H9 (cell line): ENCODE data around the gene C2orf78. TPM values are rescaled to one million over a fixed set of nuclear protein-coding genes. Genes with fewer than 3 reads are reported as not detected.
"Not testable (repeated sequence)": the region's sequence is repeated elsewhere in the genome, so short reads cannot be mapped to it uniquely, and the experiment has no call there.

Experiments
- DNase-seq: peaks from one replicate; pipeline ENCODE4 v3.0.0-alpha.2; 2017
- H2AFZ ChIP-seq: one replicate; pipeline ENCODE4 v1.6.1; 2013; ENCODE audit warnings: mild to moderate bottlenecking, low read length, control low read depth, moderate library complexity
- H2AK5ac ChIP-seq: 2 replicates; pipeline ENCODE4 v1.6.1; 2013; ENCODE audit warnings: low read length, control low read depth, mixed read lengths; ENCODE audit not compliant: insufficient read length
- H2BK120ac ChIP-seq: one replicate; pipeline ENCODE4 v1.6.1; 2013; ENCODE audit warnings: low read depth, mild to moderate bottlenecking, low read length, control low read depth, inconsistent platforms; ENCODE audit not compliant: poor library complexity, severe bottlenecking
- H2BK12ac ChIP-seq: 2 replicates; pipeline ENCODE4 v1.6.1; 2013; ENCODE audit warnings: low read length, control low read depth, mixed read lengths, low read depth; ENCODE audit not compliant: insufficient read length
- H2BK15ac ChIP-seq: 2 replicates; pipeline ENCODE4 v1.6.1; 2013; ENCODE audit warnings: low read depth, low read length, control low read depth
- H2BK20ac ChIP-seq: one replicate; pipeline ENCODE4 v1.6.1; 2013; ENCODE audit warnings: low read depth, mild to moderate bottlenecking, low read length, control low read depth, inconsistent platforms; ENCODE audit not compliant: poor library complexity, severe bottlenecking
- H2BK5ac ChIP-seq: 2 replicates; pipeline ENCODE4 v1.6.1; 2013; ENCODE audit warnings: low read length, control low read depth, mixed read lengths; ENCODE audit not compliant: insufficient read length
- H3K14ac ChIP-seq: 2 replicates; pipeline ENCODE4 v1.6.1; 2013; ENCODE audit warnings: low read length, control low read depth; ENCODE audit not compliant: insufficient read depth
- H3K18ac ChIP-seq: 2 replicates; pipeline ENCODE4 v1.6.1; 2013; ENCODE audit warnings: low read depth, mild to moderate bottlenecking, mixed read lengths, low read length, control low read depth; ENCODE audit not compliant: insufficient read length
- H3K23ac ChIP-seq: 2 replicates; pipeline ENCODE4 v1.6.1; 2013; ENCODE audit warnings: low read length, control low read depth, mixed read lengths, low read depth; ENCODE audit not compliant: insufficient read length
- H3K23me2 ChIP-seq: 2 replicates; pipeline ENCODE4 v1.6.1; 2013; ENCODE audit warnings: low read depth, mild to moderate bottlenecking, mixed read lengths, low read length, control low read depth; ENCODE audit not compliant: insufficient read length, poor library complexity, severe bottlenecking
- H3K27ac ChIP-seq: 2 replicates; pipeline ENCODE4 v1.5.1; 2013; ENCODE audit warnings: low read length, control low read depth, mixed read lengths, low read depth; ENCODE audit not compliant: insufficient read length
- H3K27me3 ChIP-seq: 2 replicates; pipeline ENCODE4 v1.6.1; 2013; ENCODE audit warnings: low read length, control low read depth, inconsistent platforms; ENCODE audit not compliant: insufficient read depth
- H3K4ac ChIP-seq: 2 replicates; pipeline ENCODE4 v1.6.1; 2013; ENCODE audit warnings: low read depth, mild to moderate bottlenecking, control low read depth, inconsistent platforms, low read length, moderate library complexity
- H3K4me1 ChIP-seq: 2 replicates; pipeline ENCODE4 v1.6.1; 2013; ENCODE audit warnings: low read length, control low read depth, inconsistent platforms; ENCODE audit not compliant: insufficient read depth
- H3K4me2 ChIP-seq: 2 replicates; pipeline ENCODE4 v1.6.1; 2013; ENCODE audit warnings: low read length, control low read depth, mixed read lengths; ENCODE audit not compliant: insufficient read length, insufficient read depth
- H3K56ac ChIP-seq: 2 replicates; pipeline ENCODE4 v1.6.1; 2013; ENCODE audit warnings: low read depth, mild to moderate bottlenecking, mixed read lengths, low read length, control low read depth; ENCODE audit not compliant: insufficient read length
- H3K79me1 ChIP-seq: 2 replicates; pipeline ENCODE4 v1.6.1; 2013; ENCODE audit warnings: low read depth, mild to moderate bottlenecking, moderate library complexity, low read length, control low read depth, inconsistent platforms; ENCODE audit not compliant: insufficient read depth, poor library complexity, severe bottlenecking
- H3K79me2 ChIP-seq: 2 replicates; pipeline ENCODE4 v1.6.1; 2013; ENCODE audit warnings: low read length, control low read depth, inconsistent platforms; ENCODE audit not compliant: insufficient read depth
- H3K9ac ChIP-seq: 2 replicates; pipeline ENCODE4 v1.6.1; 2013; ENCODE audit warnings: low read length, control low read depth, mixed read lengths; ENCODE audit not compliant: insufficient read length; ENCODE audit errors: extremely low read depth
- H3K9me3 ChIP-seq: one replicate; pipeline ENCODE4 v1.6.1; 2013; ENCODE audit warnings: low read depth, low read length, inconsistent platforms; ENCODE audit not compliant: control insufficient read depth
- H3T11ph ChIP-seq: one replicate; pipeline ENCODE4 v1.6.1; 2013; ENCODE audit warnings: mild to moderate bottlenecking, low read length, control low read depth, inconsistent platforms
- H4K20me1 ChIP-seq: one replicate; pipeline ENCODE4 v1.6.1; 2013; ENCODE audit not compliant: control insufficient read depth, insufficient read length, insufficient read depth
- H4K5ac ChIP-seq: 2 replicates; pipeline ENCODE4 v1.6.1; 2013; ENCODE audit warnings: low read depth, mild to moderate bottlenecking, mixed read lengths, low read length, control low read depth; ENCODE audit not compliant: insufficient read length
- H4K8ac ChIP-seq: replicated peaks from 2 replicates; pipeline ENCODE4 v1.6.1; 2013; ENCODE audit warnings: low read length, control low read depth, mixed read lengths, low read depth; ENCODE audit not compliant: insufficient read length
- H4K91ac ChIP-seq: 2 replicates; pipeline ENCODE4 v1.6.1; 2013; ENCODE audit warnings: low read depth, mild to moderate bottlenecking, moderate library complexity, mixed read lengths, low read length, control low read depth; ENCODE audit not compliant: insufficient read length
- H3K27ac Mint-ChIP-seq, 3 experiments: 2 replicates in 2 of 3; 3 replicates in 1 of 3; pipeline ENCODE4 v1.8.0; 2020 to 2021; ENCODE audit warnings: mixed read lengths in 3 of 3, mild to moderate bottlenecking in 1 of 3, moderate library complexity in 1 of 3
- H3K27me3 Mint-ChIP-seq: 2 replicates; pipeline ENCODE4 v1.8.0; 2021; ENCODE audit warnings: low read depth, mild to moderate bottlenecking, moderate library complexity, mixed read lengths
- H3K36me3 Mint-ChIP-seq, 3 experiments: 2 replicates in 2 of 3; 3 replicates in 1 of 3; pipeline ENCODE4 v1.8.0; 2020 to 2021; ENCODE audit warnings: low read depth in 3 of 3, mixed read lengths in 3 of 3; ENCODE audit not compliant: insufficient read depth in 1 of 3
- H3K4me1 Mint-ChIP-seq, 2 experiments: 2 replicates each; pipeline ENCODE4 v1.8.0; 2020; ENCODE audit warnings: mixed read lengths in 2 of 2
- H3K4me3 Mint-ChIP-seq, 2 experiments: 2 replicates in 1 of 2; 3 replicates in 1 of 2; pipeline ENCODE4 v1.8.0; 2020 to 2021; ENCODE audit warnings: mild to moderate bottlenecking in 2 of 2, mixed read lengths in 2 of 2, moderate library complexity in 1 of 2
- H3K9me3 Mint-ChIP-seq, 2 experiments: 2 replicates in 1 of 2; 3 replicates in 1 of 2; pipeline ENCODE4 v1.8.0; 2020; ENCODE audit warnings: mild to moderate bottlenecking in 2 of 2, mixed read lengths in 2 of 2, moderate library complexity in 1 of 2
- WGBS: extraction: QIAGEN DNeasy Blood & Tissue Kit; methylation state at CpG from one replicate; pipeline ENCODE4 v1.1.7; 2013; ENCODE audit warnings: missing lambda C conversion rate, low lambda C conversion rate, mixed read lengths; ENCODE audit not compliant: insufficient read length; ENCODE audit errors: extremely low coverage; 5-methylcytosine and 5-hydroxymethylcytosine counted together
- total RNA-seq: library from RNA; stranded (reverse); gene quantifications from 2 replicates; pipeline ENCODE4 v1.2.1, GENCODE V29; 2021
- TF ChIP-seq, protein P1 (sequence below): fragments of 200-600 bp; sonication (generic); conservative IDR thresholded peaks from 3 replicates; pipeline ENCODE4 v1.8.0; 2021; ENCODE audit warnings: antibody characterized with exemption, mild to moderate bottlenecking

The C2orf78 gene
- total RNA-seq, 1 experiment from 2014 or later: 0.09 TPM

DNA sequence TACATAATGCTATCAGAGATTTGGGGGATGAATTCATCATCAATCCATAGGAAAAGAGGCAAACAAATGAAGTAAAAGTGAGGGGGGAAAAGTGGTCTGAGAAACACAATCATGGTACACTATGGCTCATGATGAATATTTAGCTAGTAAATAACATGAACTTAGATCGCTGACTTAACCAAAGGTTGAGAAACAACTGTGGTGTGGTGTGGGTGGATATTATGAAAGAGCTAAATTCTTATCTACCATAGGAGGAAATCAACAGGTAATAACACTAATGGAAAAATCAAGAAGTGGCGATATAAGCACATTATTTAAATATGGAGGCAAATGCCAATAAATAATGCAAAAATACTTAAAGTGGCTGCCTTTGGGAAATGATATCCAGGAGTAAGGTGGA is 34.7 kb upstream of the C2orf78 start:
- no peak for DNase-seq
- Mint-ChIP-seq H3K4me1 (peaks cover 6 to 7% of the 10 kb centered on the region in 2 experiments; a peak in 3 of 4 replicates), H3K27me3 (no peaks in the 10 kb centered on the region; the same call in 1 of the 2 replicates), H3K9me3 (peaks cover 3% of the 10 kb centered on the region in 2 experiments), H3K4me3 (no peak overlapping the region), H3K27ac (no peak overlapping the region), H3K36me3 (peaks cover 11 to 33% (median 28%) of the 10 kb centered on the region in 3 experiments)
- Histone ChIP-seq H3K56ac (no peak overlapping the region), H2AK5ac (no peak overlapping the region), H3K4ac (no peak overlapping the region), H4K20me1 (no peaks in the 10 kb centered on the region), H3K14ac (no peak overlapping the region), H2BK5ac (no peak overlapping the region), H3K79me1 (no peaks in the 10 kb centered on the region), H4K5ac (no peak overlapping the region), H3K27ac (no peak overlapping the region), H3K4me2 (no peak overlapping the region), H2BK20ac (no peak overlapping the region), H3T11ph (no peak overlapping the region), H2BK12ac (no peak overlapping the region), H2AFZ (no peak overlapping the region), H3K23me2 (no peaks in the 10 kb centered on the region), H2BK120ac (no peak overlapping the region), H3K18ac (no peak overlapping the region), H3K4me1 (no peaks in the 10 kb centered on the region), H3K9me3 (no peaks in the 10 kb centered on the region), H3K23ac (no peak overlapping the region), H4K8ac (no peak overlapping the region), H3K79me2 (no peaks in the 10 kb centered on the region), H4K91ac (no peak overlapping the region), H3K9ac (no peak overlapping the region), H2BK15ac (no peak overlapping the region), H3K27me3 (no peaks in the 10 kb centered on the region)
- WGBS: no CpG with 5 or more reads among the region's 2 CpGs
- TF ChIP-seq, protein P1, sequence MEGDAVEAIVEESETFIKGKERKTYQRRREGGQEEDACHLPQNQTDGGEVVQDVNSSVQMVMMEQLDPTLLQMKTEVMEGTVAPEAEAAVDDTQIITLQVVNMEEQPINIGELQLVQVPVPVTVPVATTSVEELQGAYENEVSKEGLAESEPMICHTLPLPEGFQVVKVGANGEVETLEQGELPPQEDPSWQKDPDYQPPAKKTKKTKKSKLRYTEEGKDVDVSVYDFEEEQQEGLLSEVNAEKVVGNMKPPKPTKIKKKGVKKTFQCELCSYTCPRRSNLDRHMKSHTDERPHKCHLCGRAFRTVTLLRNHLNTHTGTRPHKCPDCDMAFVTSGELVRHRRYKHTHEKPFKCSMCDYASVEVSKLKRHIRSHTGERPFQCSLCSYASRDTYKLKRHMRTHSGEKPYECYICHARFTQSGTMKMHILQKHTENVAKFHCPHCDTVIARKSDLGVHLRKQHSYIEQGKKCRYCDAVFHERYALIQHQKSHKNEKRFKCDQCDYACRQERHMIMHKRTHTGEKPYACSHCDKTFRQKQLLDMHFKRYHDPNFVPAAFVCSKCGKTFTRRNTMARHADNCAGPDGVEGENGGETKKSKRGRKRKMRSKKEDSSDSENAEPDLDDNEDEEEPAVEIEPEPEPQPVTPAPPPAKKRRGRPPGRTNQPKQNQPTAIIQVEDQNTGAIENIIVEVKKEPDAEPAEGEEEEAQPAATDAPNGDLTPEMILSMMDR: no peak

DNA sequence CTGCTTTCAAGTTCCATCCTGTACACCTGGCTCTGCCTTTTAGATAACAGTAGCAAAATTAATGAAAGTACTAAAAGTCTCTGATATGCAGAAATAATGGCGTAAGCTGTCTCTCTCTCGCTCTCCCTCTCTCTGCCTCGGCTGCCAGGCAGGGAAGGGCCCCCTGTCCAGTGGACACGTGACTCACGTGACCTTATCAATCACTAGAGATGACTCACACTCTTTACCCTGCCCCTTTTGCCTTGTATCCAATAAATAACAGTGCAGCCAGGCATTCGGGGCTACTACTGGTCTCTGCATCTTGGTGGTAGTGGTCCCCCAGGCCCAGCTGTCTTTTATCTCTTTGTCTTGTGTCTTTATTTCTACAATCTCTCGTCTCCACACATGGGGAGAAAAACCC is 29.7 kb upstream of the C2orf78 start:
- H4K91ac ChIP-seq, H3K9me3 ChIP-seq, H2BK120ac ChIP-seq, H3K4me1 ChIP-seq, H3K4me2 ChIP-seq, H2AFZ ChIP-seq, H3K79me1 ChIP-seq, H2BK15ac ChIP-seq, H3K9ac ChIP-seq, H2BK20ac ChIP-seq, H4K5ac ChIP-seq, H4K8ac ChIP-seq, H3K23ac ChIP-seq, H3T11ph ChIP-seq, H3K4me1 Mint-ChIP-seq, H2BK5ac ChIP-seq, H3K27ac ChIP-seq, H3K23me2 ChIP-seq, H3K27me3 Mint-ChIP-seq, H3K4ac ChIP-seq, H3K79me2 ChIP-seq, H3K14ac ChIP-seq, DNase-seq, H2BK12ac ChIP-seq, H3K18ac ChIP-seq, H3K27ac Mint-ChIP-seq, H2AK5ac ChIP-seq, H3K4me3 Mint-ChIP-seq, H4K20me1 ChIP-seq, H3K56ac ChIP-seq, H3K27me3 ChIP-seq: not testable (repeated sequence)
- Mint-ChIP-seq H3K9me3 (peaks cover 12 to 23% of the 10 kb centered on the region in 2 experiments), H3K36me3 (peaks cover 38 to 68% (median 51%) of the 10 kb centered on the region in 3 experiments)
- WGBS: no CpG with 5 or more reads among the region's 7 CpGs
